Ectodermal cell (in vitro differentiated cells): ENCODE results near the gene CALN1.

Experiments
- H3K27ac ChIP-seq: 2 replicates; pipeline ENCODE4 v1.7.0; 2013; ENCODE audit warnings: mild to moderate bottlenecking, low read depth, low read length; ENCODE audit not compliant: insufficient read depth, poor library complexity, severe bottlenecking
- H3K27me3 ChIP-seq: 2 replicates; pipeline ENCODE4 v1.7.0; 2013; ENCODE audit warnings: mild to moderate bottlenecking, low read length; ENCODE audit not compliant: insufficient read depth, control insufficient read depth, poor library complexity, severe bottlenecking
- H3K36me3 ChIP-seq: one replicate; pipeline ENCODE4 v1.7.0; 2013; ENCODE audit warnings: low read length; ENCODE audit not compliant: control insufficient read depth, insufficient read depth
- H3K4me1 ChIP-seq: one replicate; pipeline ENCODE4 v1.7.0; 2013; ENCODE audit warnings: low read length; ENCODE audit not compliant: control insufficient read depth, insufficient read depth
- H3K4me3 ChIP-seq: 2 replicates; pipeline ENCODE4 v1.7.0; 2013; ENCODE audit warnings: low read depth, low read length, control low read depth; ENCODE audit not compliant: insufficient read depth
- H3K9me3 ChIP-seq: 2 replicates; pipeline ENCODE4 v1.7.0; 2013; ENCODE audit warnings: mild to moderate bottlenecking, low read length, moderate library complexity; ENCODE audit not compliant: control insufficient read depth
- WGBS, 2 experiments: methylation state at CpG; one replicate each; pipeline ENCODE4 v1.1.7; 2013; ENCODE audit warnings: missing lambda C conversion rate in 2 of 2; 5-methylcytosine and 5-hydroxymethylcytosine counted together

The CALN1 gene

GRCh38 chr7:71770269-71770907, 641.8 kb downstream of the CALN1 start:
- H3K36me3 ChIP-seq = no peaks in the 10 kb centered on the region
- 94 to 95% methylated on average over 11 of the region's 11 CpGs for WGBS, 2 experiments
- no peaks in the 10 kb centered on the region for H3K9me3 ChIP-seq
- H3K4me1 ChIP-seq = no peaks in the 10 kb centered on the region
- no peak overlapping the region for H3K27ac ChIP-seq
- no peaks in the 10 kb centered on the region for H3K27me3 ChIP-seq
- H3K4me3 ChIP-seq = no peak overlapping the region

- H3K9me3 ChIP-seq = no peaks in the 10 kb centered on the region
- no peak overlapping the region for H3K27ac ChIP-seq
- H3K36me3 ChIP-seq = no peaks in the 10 kb centered on the region
- H3K4me1 ChIP-seq = no peaks in the 10 kb centered on the region
- H3K27me3 ChIP-seq = no peaks in the 10 kb centered on the region
- H3K4me3 ChIP-seq = no peak overlapping the region
- whole genome bisulfite sequencing, 2 experiments = 88 to 94% methylated on average over 4 of the region's 4 CpGs
These were observed 642.8 kb downstream of the CALN1 start for GRCh38 chr7:71769326-71769725.

- H3K27me3 ChIP-seq = no peaks in the 10 kb centered on the region
- no peaks in the 10 kb centered on the region for H3K4me1 ChIP-seq
- WGBS, 2 experiments = 84 to 98% methylated on average over 2 of the region's 2 CpGs
- H3K27ac ChIP-seq = no peak overlapping the region
- no peak overlapping the region for H3K4me3 ChIP-seq
- H3K9me3 ChIP-seq = no peaks in the 10 kb centered on the region
- H3K36me3 ChIP-seq = no peaks in the 10 kb centered on the region
These were observed 643.7 kb downstream of the CALN1 start for GRCh38 chr7:71768450-71768849.

- no peak overlapping the region for H3K27ac ChIP-seq
- H3K27me3 ChIP-seq = no peaks in the 10 kb centered on the region
- no peak overlapping the region for H3K4me3 ChIP-seq
- H3K36me3 ChIP-seq = no peaks in the 10 kb centered on the region
- H3K9me3 ChIP-seq = peaks cover 2% of the 10 kb centered on the region
- H3K4me1 ChIP-seq = no peaks in the 10 kb centered on the region
These were observed 646.1 kb downstream of the CALN1 start for GRCh38 chr7:71766016-71766415.

- H3K4me1 ChIP-seq = no peaks in the 10 kb centered on the region
- no peak overlapping the region for H3K4me3 ChIP-seq
- H3K27me3 ChIP-seq = no peaks in the 10 kb centered on the region
- H3K9me3 ChIP-seq = peaks cover 4% of the 10 kb centered on the region
- H3K27ac ChIP-seq = no peak overlapping the region
- H3K36me3 ChIP-seq = no peaks in the 10 kb centered on the region
These were observed 650.8 kb downstream of the CALN1 start for GRCh38 chr7:71761336-71761735.

- Histone ChIP-seq H3K9me3 (peaks cover 2% of the 10 kb centered on the region), H3K27me3 (peaks cover 12% of the 10 kb centered on the region), H3K27ac (no peak overlapping the region), H3K36me3 (no peaks in the 10 kb centered on the region), H3K4me3 (no peak overlapping the region), H3K4me1 (no peaks in the 10 kb centered on the region)
- 92 to 95% methylated on average over 4 of the region's 4 CpGs for WGBS, 2 experiments
These were observed 657.3 kb downstream of the CALN1 start for GRCh38 chr7:71754828-71755227.

GRCh38 chr7:71753956-71754664, 658.0 kb downstream of the CALN1 start:
- no peak overlapping the region for H3K27ac ChIP-seq
- H3K27me3 ChIP-seq = peaks cover 12% of the 10 kb centered on the region
- 81 to 84% methylated on average over 9 of the region's 9 CpGs for WGBS, 2 experiments
- H3K9me3 ChIP-seq = peaks cover 2% of the 10 kb centered on the region
- H3K36me3 ChIP-seq = no peaks in the 10 kb centered on the region
- H3K4me1 ChIP-seq = no peaks in the 10 kb centered on the region
- H3K4me3 ChIP-seq = no peak overlapping the region

GRCh38 chr7:71753236-71753635, 658.9 kb downstream of the CALN1 start:
- Histone ChIP-seq H3K36me3 (no peaks in the 10 kb centered on the region), H3K4me3 (no peak overlapping the region), H3K9me3 (peaks cover 2% of the 10 kb centered on the region), H3K4me1 (no peaks in the 10 kb centered on the region), H3K27me3 (peaks cover 12% of the 10 kb centered on the region), H3K27ac (no peak overlapping the region)
- 93 to 96% methylated on average over 2 of the region's 2 CpGs for WGBS, 2 experiments

GRCh38 chr7:71752171-71752935, 659.8 kb downstream of the CALN1 start:
- Histone ChIP-seq H3K27ac (no peak overlapping the region), H3K9me3 (peaks cover under 1% of the 10 kb centered on the region), H3K36me3 (no peaks in the 10 kb centered on the region), H3K27me3 (peaks cover 12% of the 10 kb centered on the region), H3K4me1 (no peaks in the 10 kb centered on the region), H3K4me3 (peak overlapping the region; percentile 13)
- 19 to 22% methylated on average over 43 of the region's 43 CpGs for WGBS, 2 experiments

- Histone ChIP-seq H3K27me3 (peaks cover 12% of the 10 kb centered on the region), H3K4me3 (no peak overlapping the region), H3K27ac (no peak overlapping the region), H3K36me3 (no peaks in the 10 kb centered on the region), H3K9me3 (no peaks in the 10 kb centered on the region), H3K4me1 (no peaks in the 10 kb centered on the region)
- 94 to 95% methylated on average over 5 to 6 of the region's 6 CpGs for WGBS, 2 experiments
These were observed 661.8 kb downstream of the CALN1 start for GRCh38 chr7:71750290-71750689.
